WTC11 (cell line): ENCODE measurements around the gene OPRL1. TPM values are rescaled to one million over a fixed set of nuclear protein-coding genes. Genes with fewer than 3 reads are reported as not detected.

ENCODE experiments used
- ATAC-seq: fragments of 200-7000 bp; cut with Tn5 transposase; 2 replicates; pipeline ENCODE4 v1.10.0; 2021; ENCODE audit warnings: mild to moderate bottlenecking, moderate library complexity
- Bru-seq: library from RNA; stranded (reverse); fragments of 400-500 nt; gene quantifications from one replicate; lab custom pipeline; 2021; lab: Mats Ljungman, UMichigan
- CTCF ChIA-PET: fragments of 300-600 bp; sonication (Branson Sonifier 250); formaldehyde crosslinking; loops from one replicate; lab custom pipeline; 2021; ENCODE audit warnings: antibody characterized with exemption; lab: Charles Lee
- POLR2A ChIA-PET: fragments of 350-600 bp; sonication (Branson Sonifier 250); formaldehyde crosslinking; loops from one replicate; lab custom pipeline; 2021; ENCODE audit warnings: antibody characterized with exemption; lab: Charles Lee
- DNase-seq: peaks from one replicate; pipeline ENCODE4 v3.0.0; 2021; ENCODE audit warnings: low spot score
- H3K27ac Mint-ChIP-seq: 2 replicates; pipeline ENCODE4 v1.8.0; 2021; ENCODE audit warnings: mixed read lengths
- H3K27me3 Mint-ChIP-seq: 2 replicates; pipeline ENCODE4 v1.8.0; 2021; ENCODE audit warnings: low read depth, mild to moderate bottlenecking, moderate library complexity, mixed read lengths
- H3K36me3 Mint-ChIP-seq: 2 replicates; pipeline ENCODE4 v1.8.0; 2021; ENCODE audit warnings: mixed read lengths
- H3K4me1 Mint-ChIP-seq: 2 replicates; pipeline ENCODE4 v1.8.0; 2022; ENCODE audit warnings: mixed read lengths
- H3K4me3 Mint-ChIP-seq: 2 replicates; pipeline ENCODE4 v1.8.0; 2021; ENCODE audit warnings: mild to moderate bottlenecking, moderate library complexity, mixed read lengths
- H3K9me3 Mint-ChIP-seq: 2 replicates; pipeline ENCODE4 v1.8.0; 2021; ENCODE audit warnings: mixed read lengths
- CREM ChIP-seq: sonication (generic); formaldehyde crosslinking; IDR thresholded peaks from 2 replicates; pipeline ENCODE4 v1.8.1; 2022; ENCODE audit warnings: mild to moderate bottlenecking, missing genetic modification reagents, moderate library complexity
- ESRRA ChIP-seq: sonication (generic); formaldehyde crosslinking; IDR thresholded peaks from 2 replicates; pipeline ENCODE4 v1.8.1; 2022; ENCODE audit warnings: mild to moderate bottlenecking, missing genetic modification reagents, borderline replicate concordance
- FOXP1 ChIP-seq: sonication (generic); formaldehyde crosslinking; IDR thresholded peaks from 2 replicates; pipeline ENCODE4 v1.8.0; 2022; ENCODE audit warnings: missing genetic modification reagents, mild to moderate bottlenecking, moderate library complexity, borderline replicate concordance
- KAT7 ChIP-seq: sonication (generic); formaldehyde crosslinking; IDR thresholded peaks from 2 replicates; pipeline ENCODE4 v1.8.1; 2023; ENCODE audit warnings: missing genetic modification reagents, mild to moderate bottlenecking, borderline replicate concordance
- OVOL2 ChIP-seq: fragments of 250-450 bp; sonication (Bioruptor Pico); IDR thresholded peaks from 2 replicates; pipeline ENCODE4 v1.9.0; 2021; ENCODE audit warnings: mild to moderate bottlenecking, borderline replicate concordance
- PRRX2 ChIP-seq: fragments of 250-450 bp; sonication (Bioruptor Pico); IDR thresholded peaks from 2 replicates; pipeline ENCODE4 v1.8.0; 2021; ENCODE audit warnings: mild to moderate bottlenecking
- RELA ChIP-seq: sonication (generic); formaldehyde crosslinking; IDR thresholded peaks from 2 replicates; pipeline ENCODE4 v1.8.1; 2022; ENCODE audit warnings: missing genetic modification reagents, mild to moderate bottlenecking, borderline replicate concordance
- SMAD3 ChIP-seq: sonication (generic); formaldehyde crosslinking; IDR thresholded peaks from 2 replicates; pipeline ENCODE4 v1.8.0; 2022; ENCODE audit warnings: missing genetic modification reagents, mild to moderate bottlenecking, borderline replicate concordance
- SOX15 ChIP-seq: fragments of 250-450 bp; sonication (Bioruptor Pico); IDR thresholded peaks from 2 replicates; pipeline ENCODE4 v1.9.0; 2021; ENCODE audit warnings: mild to moderate bottlenecking
- TP53 ChIP-seq: sonication (generic); formaldehyde crosslinking; IDR thresholded peaks from 2 replicates; pipeline ENCODE4 v1.8.1; 2023; ENCODE audit warnings: mild to moderate bottlenecking, missing genetic modification reagents
- ZNF232 ChIP-seq: sonication (generic); formaldehyde crosslinking; IDR thresholded peaks from 2 replicates; pipeline ENCODE4 v1.8.0; 2022; ENCODE audit warnings: mild to moderate bottlenecking, missing genetic modification reagents
- ZNF317 ChIP-seq: sonication (generic); formaldehyde crosslinking; IDR thresholded peaks from 2 replicates; pipeline ENCODE4 v1.8.1; 2023; ENCODE audit warnings: low read depth, mild to moderate bottlenecking, moderate library complexity, missing genetic modification reagents, borderline replicate concordance
- ZNF416 ChIP-seq: fragments of 250-450 bp; sonication (Bioruptor Pico); IDR thresholded peaks from 2 replicates; pipeline ENCODE4 v1.9.0; 2021; ENCODE audit warnings: mild to moderate bottlenecking, inconsistent platforms
- long read RNA-seq, 3 experiments: library from RNA in 1 of 3; library from capped mRNA in 1 of 3; library from polyadenylated mRNA in 1 of 3; unstranded in 2 of 3; stranded (forward) in 1 of 3; transcript quantifications; one replicate each; pipeline ENCODE4 v2.0.0, GENCODE V29; 2021
- total RNA-seq: library from RNA; stranded (reverse); gene quantifications from 3 replicates; pipeline ENCODE4 v1.2.3, GENCODE V29; 2021
- TF ChIP-seq, protein P1 (sequence below): fragments of 250-450 bp; sonication (Bioruptor Pico); IDR thresholded peaks from 2 replicates; pipeline ENCODE4 v1.9.0; 2021; ENCODE audit warnings: mild to moderate bottlenecking, borderline replicate concordance
- TF ChIP-seq, protein P2 (sequence below): sonication (generic); formaldehyde crosslinking; conservative IDR thresholded peaks from 2 replicates; pipeline ENCODE4 v1.8.1; 2023; ENCODE audit warnings: mild to moderate bottlenecking, low read depth, missing genetic modification reagents, moderate library complexity
- TF ChIP-seq, protein P3 (sequence below): fragments of 250-450 bp; sonication (Bioruptor Pico); IDR thresholded peaks from 2 replicates; pipeline ENCODE4 v2.1.2; 2022; ENCODE audit warnings: mild to moderate bottlenecking, moderate library complexity
- TF ChIP-seq, protein P4 (sequence below): fragments of 250-450 bp; sonication (Bioruptor Pico); conservative IDR thresholded peaks from 2 replicates; pipeline ENCODE4 v1.9.0; 2021; ENCODE audit warnings: mild to moderate bottlenecking
- TF ChIP-seq, protein P5 (sequence below): sonication (generic); formaldehyde crosslinking; IDR thresholded peaks from 2 replicates; pipeline ENCODE4 v1.8.0; 2022; ENCODE audit warnings: mild to moderate bottlenecking, missing genetic modification reagents
- TF ChIP-seq, protein P6 (sequence below): sonication (generic); formaldehyde crosslinking; IDR thresholded peaks from 2 replicates; pipeline ENCODE4 v1.8.1; 2022; ENCODE audit warnings: mild to moderate bottlenecking, moderate library complexity, missing genetic modification reagents

OPRL1 gene
- total RNA-seq (1.7 to 2.2 TPM (median 2.0 TPM) in 3 replicates), Bru-seq, nascent RNA (percentile 26 among the genes with signal in this experiment)
- long read RNA-seq, experiment 1, partial matches to known transcripts, result 1 of 6 reads
- long read RNA-seq, experiment 1, other reads (novel, unspliced or antisense), result 2 of 6 reads
- long read RNA-seq, experiment 2, partial matches to known transcripts, result 0 of 2 reads
- long read RNA-seq, experiment 2, other reads (novel, unspliced or antisense), result 2 of 2 reads
- long read RNA-seq, experiment 3, result 0 reads

DNA sequence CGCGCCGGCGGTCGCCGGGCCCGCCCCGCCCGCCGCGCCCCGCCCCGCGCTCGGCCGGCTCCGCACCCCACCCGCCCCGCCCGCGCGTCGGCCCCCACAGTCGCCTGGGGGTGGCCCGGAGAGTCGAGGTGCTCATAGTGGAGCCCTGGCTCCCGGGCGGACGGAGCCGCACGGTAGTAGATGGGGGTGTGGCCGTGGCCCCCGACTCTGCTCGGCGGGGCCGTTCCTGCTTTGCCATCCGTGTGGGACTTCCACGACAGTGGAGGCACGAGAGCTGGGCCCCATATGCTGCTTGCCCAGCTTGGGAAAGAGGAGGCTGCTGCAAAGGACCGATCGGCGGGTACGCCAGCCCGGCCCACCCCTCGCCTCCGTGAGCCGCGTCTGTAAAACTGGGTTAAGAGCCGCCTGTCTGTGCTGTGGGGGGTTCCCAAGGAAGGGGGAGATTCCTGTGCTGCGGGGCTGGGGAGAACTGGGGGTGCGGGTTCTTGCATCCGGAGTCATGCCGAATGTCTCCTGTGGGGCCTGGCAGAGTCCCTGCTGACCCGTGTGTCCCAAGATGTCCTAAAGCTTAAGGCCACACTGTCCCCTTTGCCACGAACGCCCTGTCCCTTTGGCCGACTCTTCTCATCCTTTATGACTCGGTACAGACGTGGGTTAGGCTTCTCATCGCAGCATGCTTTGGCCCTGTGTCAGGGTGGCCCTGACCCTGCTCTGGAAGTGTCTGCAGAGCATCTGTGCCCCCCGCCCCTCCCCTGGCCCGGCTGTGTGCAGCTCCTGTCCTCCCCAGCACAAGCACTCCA lies at the start of gene OPRL1:
TSS of gene OPRL1 (plus strand) at position 70 of the 800 bp plus-strand sequence. CDS start 12,639 bp downstream, outside the sequence.
- H3K27me3 Mint-ChIP-seq, result peaks cover 42% of the 10 kb centered on the region

DNA sequence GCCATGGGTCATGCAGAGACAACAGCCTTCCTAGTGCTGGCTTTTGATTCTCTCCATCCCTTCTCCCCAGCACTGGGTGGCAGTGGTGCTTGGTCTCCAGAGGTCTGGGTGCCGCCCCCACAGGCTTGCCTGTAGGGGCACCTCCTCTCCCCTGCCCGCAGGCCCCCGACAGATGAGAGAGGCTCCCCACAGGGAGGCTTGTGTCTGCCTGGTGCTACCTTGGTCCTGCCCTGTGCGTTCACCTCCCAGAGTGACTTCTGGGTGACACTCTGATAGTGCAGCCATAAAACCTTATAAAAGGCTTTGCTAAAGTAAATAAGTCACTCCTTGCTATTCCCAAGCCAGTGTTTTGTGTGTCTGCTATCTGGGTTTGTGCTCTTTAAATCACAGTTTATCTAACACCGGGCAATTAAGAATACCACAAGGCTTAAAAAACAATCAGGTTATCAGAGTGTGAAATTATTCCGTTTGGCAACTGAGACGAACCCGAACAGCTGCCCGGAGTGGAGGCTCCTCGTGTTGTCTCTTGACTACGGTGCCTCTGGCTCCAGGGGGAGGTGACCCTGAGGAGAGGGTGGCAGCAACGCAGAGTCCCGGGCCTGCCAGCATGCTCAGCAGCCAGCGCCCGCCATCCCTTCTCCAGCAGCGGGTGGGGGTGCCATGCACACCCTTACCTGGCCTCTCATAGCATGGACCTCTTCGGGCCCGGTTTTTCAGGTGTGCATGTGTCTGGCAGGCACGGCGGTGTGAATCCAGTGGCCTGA lies 49.3 kb upstream of the OPRL1 start:
- no peaks in the 10 kb centered on the region for H3K9me3 Mint-ChIP-seq
- H3K27ac Mint-ChIP-seq, result no peak overlapping the region
- POLR2A ChIA-PET, result no interaction called here
- H3K36me3 Mint-ChIP-seq, result peaks cover 44% of the 10 kb centered on the region
- H3K4me1 Mint-ChIP-seq, result peaks cover 5% of the 10 kb centered on the region
- H3K4me3 Mint-ChIP-seq, result no peak overlapping the region
- DNase-seq (no peak), ATAC-seq (no peak)
- no peaks in the 10 kb centered on the region for H3K27me3 Mint-ChIP-seq
- CTCF ChIA-PET, result no interaction called here
- TF ChIP-seq ZNF416 (CRISPR knock-in tag) (no peak), PRRX2 (no peak), TP53 (CRISPR knock-in tag) (no peak), SMAD3 (CRISPR knock-in tag) (no peak), ZNF317 (CRISPR knock-in tag) (no peak), SOX15 (CRISPR knock-in tag) (no peak), CREM (CRISPR knock-in tag) (no peak), OVOL2 (CRISPR knock-in tag) (no peak), RELA (no peak), ESRRA (CRISPR knock-in tag) (no peak), KAT7 (no peak)
- TF ChIP-seq, protein P1, sequence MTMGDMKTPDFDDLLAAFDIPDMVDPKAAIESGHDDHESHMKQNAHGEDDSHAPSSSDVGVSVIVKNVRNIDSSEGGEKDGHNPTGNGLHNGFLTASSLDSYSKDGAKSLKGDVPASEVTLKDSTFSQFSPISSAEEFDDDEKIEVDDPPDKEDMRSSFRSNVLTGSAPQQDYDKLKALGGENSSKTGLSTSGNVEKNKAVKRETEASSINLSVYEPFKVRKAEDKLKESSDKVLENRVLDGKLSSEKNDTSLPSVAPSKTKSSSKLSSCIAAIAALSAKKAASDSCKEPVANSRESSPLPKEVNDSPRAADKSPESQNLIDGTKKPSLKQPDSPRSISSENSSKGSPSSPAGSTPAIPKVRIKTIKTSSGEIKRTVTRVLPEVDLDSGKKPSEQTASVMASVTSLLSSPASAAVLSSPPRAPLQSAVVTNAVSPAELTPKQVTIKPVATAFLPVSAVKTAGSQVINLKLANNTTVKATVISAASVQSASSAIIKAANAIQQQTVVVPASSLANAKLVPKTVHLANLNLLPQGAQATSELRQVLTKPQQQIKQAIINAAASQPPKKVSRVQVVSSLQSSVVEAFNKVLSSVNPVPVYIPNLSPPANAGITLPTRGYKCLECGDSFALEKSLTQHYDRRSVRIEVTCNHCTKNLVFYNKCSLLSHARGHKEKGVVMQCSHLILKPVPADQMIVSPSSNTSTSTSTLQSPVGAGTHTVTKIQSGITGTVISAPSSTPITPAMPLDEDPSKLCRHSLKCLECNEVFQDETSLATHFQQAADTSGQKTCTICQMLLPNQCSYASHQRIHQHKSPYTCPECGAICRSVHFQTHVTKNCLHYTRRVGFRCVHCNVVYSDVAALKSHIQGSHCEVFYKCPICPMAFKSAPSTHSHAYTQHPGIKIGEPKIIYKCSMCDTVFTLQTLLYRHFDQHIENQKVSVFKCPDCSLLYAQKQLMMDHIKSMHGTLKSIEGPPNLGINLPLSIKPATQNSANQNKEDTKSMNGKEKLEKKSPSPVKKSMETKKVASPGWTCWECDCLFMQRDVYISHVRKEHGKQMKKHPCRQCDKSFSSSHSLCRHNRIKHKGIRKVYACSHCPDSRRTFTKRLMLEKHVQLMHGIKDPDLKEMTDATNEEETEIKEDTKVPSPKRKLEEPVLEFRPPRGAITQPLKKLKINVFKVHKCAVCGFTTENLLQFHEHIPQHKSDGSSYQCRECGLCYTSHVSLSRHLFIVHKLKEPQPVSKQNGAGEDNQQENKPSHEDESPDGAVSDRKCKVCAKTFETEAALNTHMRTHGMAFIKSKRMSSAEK (CRISPR knock-in tag), result no peak
- TF ChIP-seq, protein P2, sequence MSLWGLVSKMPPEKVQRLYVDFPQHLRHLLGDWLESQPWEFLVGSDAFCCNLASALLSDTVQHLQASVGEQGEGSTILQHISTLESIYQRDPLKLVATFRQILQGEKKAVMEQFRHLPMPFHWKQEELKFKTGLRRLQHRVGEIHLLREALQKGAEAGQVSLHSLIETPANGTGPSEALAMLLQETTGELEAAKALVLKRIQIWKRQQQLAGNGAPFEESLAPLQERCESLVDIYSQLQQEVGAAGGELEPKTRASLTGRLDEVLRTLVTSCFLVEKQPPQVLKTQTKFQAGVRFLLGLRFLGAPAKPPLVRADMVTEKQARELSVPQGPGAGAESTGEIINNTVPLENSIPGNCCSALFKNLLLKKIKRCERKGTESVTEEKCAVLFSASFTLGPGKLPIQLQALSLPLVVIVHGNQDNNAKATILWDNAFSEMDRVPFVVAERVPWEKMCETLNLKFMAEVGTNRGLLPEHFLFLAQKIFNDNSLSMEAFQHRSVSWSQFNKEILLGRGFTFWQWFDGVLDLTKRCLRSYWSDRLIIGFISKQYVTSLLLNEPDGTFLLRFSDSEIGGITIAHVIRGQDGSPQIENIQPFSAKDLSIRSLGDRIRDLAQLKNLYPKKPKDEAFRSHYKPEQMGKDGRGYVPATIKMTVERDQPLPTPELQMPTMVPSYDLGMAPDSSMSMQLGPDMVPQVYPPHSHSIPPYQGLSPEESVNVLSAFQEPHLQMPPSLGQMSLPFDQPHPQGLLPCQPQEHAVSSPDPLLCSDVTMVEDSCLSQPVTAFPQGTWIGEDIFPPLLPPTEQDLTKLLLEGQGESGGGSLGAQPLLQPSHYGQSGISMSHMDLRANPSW (CRISPR knock-in tag), result no peak
- TF ChIP-seq, protein P3, sequence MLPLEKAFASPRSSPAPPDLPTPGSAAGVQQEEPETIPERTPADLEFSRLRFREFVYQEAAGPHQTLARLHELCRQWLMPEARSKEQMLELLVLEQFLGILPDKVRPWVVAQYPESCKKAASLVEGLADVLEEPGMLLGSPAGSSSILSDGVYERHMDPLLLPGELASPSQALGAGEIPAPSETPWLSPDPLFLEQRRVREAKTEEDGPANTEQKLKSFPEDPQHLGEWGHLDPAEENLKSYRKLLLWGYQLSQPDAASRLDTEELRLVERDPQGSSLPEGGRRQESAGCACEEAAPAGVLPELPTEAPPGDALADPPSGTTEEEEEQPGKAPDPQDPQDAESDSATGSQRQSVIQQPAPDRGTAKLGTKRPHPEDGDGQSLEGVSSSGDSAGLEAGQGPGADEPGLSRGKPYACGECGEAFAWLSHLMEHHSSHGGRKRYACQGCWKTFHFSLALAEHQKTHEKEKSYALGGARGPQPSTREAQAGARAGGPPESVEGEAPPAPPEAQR (CRISPR knock-in tag), result no peak
- TF ChIP-seq, protein P4, sequence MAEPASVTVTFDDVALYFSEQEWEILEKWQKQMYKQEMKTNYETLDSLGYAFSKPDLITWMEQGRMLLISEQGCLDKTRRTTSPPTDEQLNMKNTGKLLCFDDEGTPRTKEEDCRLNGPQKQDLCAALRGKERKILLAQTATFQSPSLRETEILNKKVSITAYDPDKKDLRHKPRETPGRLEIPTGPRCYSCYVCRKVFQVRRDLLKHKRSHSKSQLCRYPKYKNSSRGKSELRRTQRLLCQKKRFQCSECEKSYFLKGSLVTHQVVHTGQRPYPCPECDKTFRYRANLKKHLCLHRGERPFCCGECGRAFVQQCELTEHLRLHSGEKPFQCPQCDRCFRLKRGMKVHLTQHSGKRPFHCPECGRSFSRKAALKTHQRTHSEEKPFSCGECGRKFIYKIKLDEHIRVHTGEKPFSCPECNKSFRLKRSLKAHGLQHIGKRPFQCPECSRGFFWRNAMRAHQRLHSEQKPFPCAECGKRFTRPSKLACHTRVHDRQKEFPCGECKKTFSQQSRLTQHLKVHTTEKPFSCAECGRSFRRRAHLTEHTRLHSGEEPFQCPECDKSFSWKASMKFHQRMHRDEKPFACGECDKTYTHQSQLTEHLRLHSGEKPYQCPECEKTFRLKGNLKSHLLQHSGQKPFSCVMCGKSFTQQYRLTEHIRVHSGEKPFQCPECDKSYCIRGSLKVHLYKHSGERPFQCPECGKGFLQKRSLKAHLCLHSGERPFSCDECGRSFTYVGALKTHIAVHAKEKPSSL, result no peak
- TF ChIP-seq, protein P5, sequence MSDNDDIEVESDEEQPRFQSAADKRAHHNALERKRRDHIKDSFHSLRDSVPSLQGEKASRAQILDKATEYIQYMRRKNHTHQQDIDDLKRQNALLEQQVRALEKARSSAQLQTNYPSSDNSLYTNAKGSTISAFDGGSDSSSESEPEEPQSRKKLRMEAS (CRISPR knock-in tag), result no peak

More for the DNA sequence above, at the start of gene OPRL1:
- no peak for TF ChIP-seq ZNF232 (CRISPR knock-in tag)
- TF ChIP-seq, protein P6, sequence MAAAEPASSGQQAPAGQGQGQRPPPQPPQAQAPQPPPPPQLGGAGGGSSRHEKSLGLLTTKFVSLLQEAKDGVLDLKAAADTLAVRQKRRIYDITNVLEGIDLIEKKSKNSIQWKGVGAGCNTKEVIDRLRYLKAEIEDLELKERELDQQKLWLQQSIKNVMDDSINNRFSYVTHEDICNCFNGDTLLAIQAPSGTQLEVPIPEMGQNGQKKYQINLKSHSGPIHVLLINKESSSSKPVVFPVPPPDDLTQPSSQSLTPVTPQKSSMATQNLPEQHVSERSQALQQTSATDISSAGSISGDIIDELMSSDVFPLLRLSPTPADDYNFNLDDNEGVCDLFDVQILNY (CRISPR knock-in tag), result 0 out of 2 replicates have a peak, but pooled peaks have one; percentile 5
- TF ChIP-seq FOXP1 (CRISPR knock-in tag), result peak; percentile 5; the same call in 1 of the 2 replicates
- peaks cover 30% of the 10 kb centered on the region for H3K4me1 Mint-ChIP-seq
- peak within 1 kb of the TSS; percentile 80 for H3K4me3 Mint-ChIP-seq
- ATAC-seq (0 out of 2 replicates have a peak, but pooled peaks have one; percentile 0), DNase-seq (no peak)
- no peaks in the 10 kb centered on the region for H3K9me3 Mint-ChIP-seq
- POLR2A ChIA-PET, result interaction anchor here (1.0 to 1.1 kb wide), 2 partner anchors 14 to 584 kb away, joined by 3 to 4 read pairs; no protein-coding TSS in a partner anchor
- CTCF ChIA-PET, result interaction anchor here (1.0 to 4.2 kb wide), 13 partner anchors 10 to 294 kb away, joined by 3 to 16 read pairs (median 8); partner anchors contain the start of genes PRPF6 and SAMD10
- no peak within 1 kb of the TSS for H3K27ac Mint-ChIP-seq
- H3K36me3 Mint-ChIP-seq, result no peaks in the 10 kb centered on the region
